Measurements from ENCODE around the gene OLFML1.

OLFML1 gene

DNA sequence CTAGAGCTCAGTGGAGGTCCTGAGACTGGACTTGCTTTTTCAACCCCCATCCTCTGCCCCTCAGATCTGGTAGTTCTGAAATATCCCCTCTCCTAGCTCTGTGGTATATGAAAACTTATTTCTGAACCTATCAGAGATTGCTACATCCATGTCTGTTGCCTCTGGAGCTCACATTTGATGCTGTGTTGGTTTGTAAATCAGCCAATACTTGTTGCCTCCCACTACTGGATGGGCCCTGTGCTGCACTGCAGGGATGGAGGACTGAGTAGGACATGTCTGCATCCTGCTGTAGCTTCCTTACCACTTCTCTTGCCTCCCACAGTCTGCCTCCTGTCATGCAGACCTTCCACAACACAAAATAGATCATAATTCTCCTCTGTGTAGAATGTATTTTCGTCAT is 5.2 kb downstream of the OLFML1 start:
- no peak for DNase-seq (ENCODE audit: low read depth, low spot score)
- in situ Hi-C loops (cut with HindIII; ENCODE audit: low sequenced_read_pairs): no loop called here
- no peak overlapping the region for H3K4me3 ChIP-seq (ENCODE audit: low read depth, low read length)
- TF ChIP-seq CTCF (IDR thresholded peaks at IDR 0.05; ENCODE audit: low read depth, low read length): no peak

DNA sequence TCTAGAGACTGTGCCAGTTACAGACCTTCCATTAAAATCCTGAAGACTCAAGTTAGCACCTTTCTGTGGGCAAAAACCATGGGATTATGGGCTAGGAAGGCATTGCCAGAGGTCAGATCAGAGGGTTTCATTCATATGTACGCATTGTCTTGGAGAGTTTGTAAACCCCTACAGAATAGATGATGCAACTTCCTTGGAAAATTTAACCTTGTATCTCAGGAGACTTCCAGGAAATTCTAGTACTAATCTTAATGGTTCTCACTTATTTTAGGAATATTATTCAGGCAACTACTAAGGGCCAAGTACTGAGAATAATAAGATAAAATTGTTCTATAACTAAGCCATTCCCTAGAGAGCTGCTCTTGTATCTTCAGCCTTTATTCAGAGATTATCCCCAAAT is 6.9 kb downstream of the OLFML1 start:
- no peak overlapping the region for H3K4me3 ChIP-seq (ENCODE audit: low read depth, low read length)
- DNase-seq (ENCODE audit: low read depth, low spot score): no peak
- TF ChIP-seq CTCF (IDR thresholded peaks at IDR 0.05; ENCODE audit: low read depth, low read length): no peak
- in situ Hi-C loops (cut with HindIII; ENCODE audit: low sequenced_read_pairs): no loop called here

GRCh38 chr11:7493670-7494069 is 8.4 kb downstream of the OLFML1 start:
- in situ Hi-C loops (cut with HindIII; ENCODE audit: low sequenced_read_pairs): no loop called here
- no peak for DNase-seq (ENCODE audit: low read depth, low spot score)

DNA sequence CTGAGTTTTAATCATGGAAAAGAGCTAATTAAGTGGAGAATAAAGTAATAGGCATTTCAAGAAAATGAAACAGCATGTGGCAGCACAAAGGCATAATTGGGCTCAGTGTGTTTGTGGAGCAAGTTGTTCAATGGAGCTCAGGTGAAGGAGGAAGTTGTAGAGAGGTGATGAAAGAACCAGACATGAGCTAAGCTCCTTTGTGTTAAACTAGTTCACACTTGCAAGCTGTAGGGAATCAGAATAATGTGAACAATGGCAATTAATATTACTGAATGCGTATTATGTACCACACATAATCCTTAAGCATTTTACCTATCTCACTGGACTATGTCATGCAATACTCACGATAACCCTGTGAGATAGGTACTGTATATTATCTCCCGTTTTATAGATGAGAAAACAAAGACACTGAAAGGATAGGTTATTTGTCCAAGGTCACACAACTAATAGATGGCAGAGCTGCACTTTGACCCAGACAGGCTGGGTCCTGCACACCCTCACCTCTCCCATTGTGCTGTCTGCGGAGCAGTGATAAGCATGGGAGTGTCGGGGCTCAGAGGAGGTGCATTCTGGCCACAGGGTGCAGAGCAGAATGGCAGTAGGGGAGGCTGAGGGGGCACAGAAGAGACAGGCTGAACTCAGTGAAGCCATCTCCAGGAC is 8.9 kb downstream of the OLFML1 start:
- TF ChIP-seq CTCF (IDR thresholded peaks at IDR 0.05; ENCODE audit: low read depth, low read length): no peak
- in situ Hi-C loops (cut with HindIII; ENCODE audit: low sequenced_read_pairs): no loop called here

More at GRCh38 chr11:7493670-7494069, 8.4 kb downstream of the OLFML1 start:
- H3K4me3 ChIP-seq (ENCODE audit: low read depth, low read length): no peak overlapping the region
- TF ChIP-seq CTCF (IDR thresholded peaks at IDR 0.05; ENCODE audit: low read depth, low read length): no peak

DNA sequence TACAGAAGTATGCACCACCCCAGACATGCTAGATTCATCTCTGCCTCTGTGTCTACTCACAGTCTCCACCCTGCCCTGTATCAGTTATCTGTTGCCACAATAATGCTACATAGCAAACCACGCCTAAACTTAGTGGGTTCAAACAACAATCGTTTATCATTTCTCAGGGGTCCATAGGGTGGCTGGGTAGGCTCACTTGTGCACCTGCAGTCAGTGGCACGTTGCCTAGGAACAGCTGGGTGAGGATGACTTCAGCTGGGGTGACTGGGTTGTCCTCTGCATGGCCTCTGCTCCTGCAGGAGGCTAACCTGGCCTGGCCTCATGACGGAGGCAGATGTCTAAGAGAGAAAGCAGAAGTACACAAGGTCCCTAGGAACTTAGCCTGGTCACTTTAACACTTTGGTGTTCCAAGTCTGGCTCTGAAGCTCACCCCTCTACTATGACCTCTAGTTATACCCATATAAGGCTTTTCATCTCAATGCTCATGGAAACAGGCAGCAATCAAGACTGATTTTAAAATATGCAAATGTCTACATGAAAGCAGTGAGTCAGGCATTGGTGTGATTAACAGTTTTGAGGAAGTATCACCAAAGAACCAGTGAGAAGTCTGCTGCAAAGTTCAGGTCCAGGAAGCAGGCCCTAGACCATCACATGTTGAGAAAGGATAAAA is 10.7 kb downstream of the OLFML1 start:
- in situ Hi-C loops (cut with HindIII; ENCODE audit: low sequenced_read_pairs): no loop called here
- TF ChIP-seq CTCF (IDR thresholded peaks at IDR 0.05; ENCODE audit: low read depth, low read length): no peak
- no peak overlapping the region for H3K4me3 ChIP-seq (ENCODE audit: low read depth, low read length)
- no peak for DNase-seq (ENCODE audit: low read depth, low spot score)

More for the DNA sequence above, 8.9 kb downstream of the OLFML1 start:
- H3K4me3 ChIP-seq (ENCODE audit: low read depth, low read length): no peak overlapping the region
- DNase-seq (ENCODE audit: low read depth, low spot score): no peak

DNA sequence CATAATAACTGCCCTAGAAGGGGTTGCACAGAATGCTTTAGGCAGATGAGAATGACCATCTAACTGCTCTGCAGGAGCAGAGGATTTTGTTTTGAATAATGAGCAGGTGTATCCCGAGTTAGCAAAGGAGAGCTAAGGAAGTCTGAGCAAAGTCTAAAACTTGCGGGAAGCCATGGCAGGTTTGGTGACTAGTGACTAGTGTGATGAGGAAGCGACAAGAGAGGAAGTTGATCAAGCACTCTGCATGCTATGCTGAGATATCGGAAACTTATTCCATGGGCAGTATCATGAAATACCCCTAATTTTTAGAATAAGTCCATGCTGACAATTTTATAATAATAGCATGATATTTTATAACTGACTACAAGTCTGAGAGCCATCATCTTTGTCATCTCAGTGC is 12.9 kb downstream of the OLFML1 start:
- no peak for TF ChIP-seq CTCF (IDR thresholded peaks at IDR 0.05; ENCODE audit: low read depth, low read length)
- DNase-seq (ENCODE audit: low read depth, low spot score): no peak
- no peak overlapping the region for H3K4me3 ChIP-seq (ENCODE audit: low read depth, low read length)
- in situ Hi-C loops (cut with HindIII; ENCODE audit: low sequenced_read_pairs): no loop called here
